ENCODE measurements around the gene LDAF1. TPM values are rescaled to one million over a fixed set of nuclear protein-coding genes. Genes with fewer than 3 reads are reported as not detected.
"Not testable (repeated sequence)": the region's sequence is repeated elsewhere in the genome, so short reads cannot be mapped to it uniquely, and the experiment has no call there.

Gene LDAF1
- total and polyA plus RNA-seq, 4 experiments from 2014 or later, result 15.0 to 23.3 (median 18.4) TPM

DNA sequence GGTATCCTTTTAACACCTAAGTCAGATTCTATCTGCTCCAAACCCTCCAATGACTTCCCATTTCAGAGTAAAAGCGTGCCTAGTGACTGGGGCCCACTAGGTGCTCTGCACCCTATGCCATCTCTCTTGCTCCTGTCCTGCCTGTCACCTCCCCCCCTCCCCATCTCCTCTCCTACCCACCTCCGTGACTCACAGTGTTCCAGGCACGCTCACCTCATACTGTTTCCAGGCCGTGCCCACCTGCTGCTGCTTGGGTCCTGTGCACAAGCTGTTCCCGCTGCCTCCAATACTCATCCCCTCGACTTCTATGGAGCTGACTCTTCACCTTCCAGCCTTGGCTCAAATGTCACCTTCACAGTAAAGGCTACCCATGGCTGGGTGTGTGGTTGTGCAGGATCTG is 29.5 kb upstream of the LDAF1 start:
- no peak for DNase-seq
- Histone ChIP-seq H3K27me3 (ENCODE audit: insufficient read depth, low read length) (no peaks in the 10 kb centered on the region), H3K36me3 (ENCODE audit: insufficient read depth, low read length) (no peaks in the 10 kb centered on the region), H3K4me3 (ENCODE audit: low read length in 2 of 2) (no peak overlapping the region), H3K4me1 (ENCODE audit: insufficient read depth, low read length) (no peaks in the 10 kb centered on the region), H3K27ac (ENCODE audit: low read depth, low read length) (no peak overlapping the region), H3K9me3 (ENCODE audit: control insufficient read depth in 1 of 2, low read length in 2 of 2) (no peaks in the 10 kb centered on the region)
- Mint-ChIP-seq H3K4me3 (no peak overlapping the region), H3K36me3 (peaks cover 0 to 4% of the 10 kb centered on the region in 2 donors), H3K27me3 (peaks cover 0 to 11% of the 10 kb centered on the region in 2 donors), H3K4me1 (no peaks in the 10 kb centered on the region), H3K27ac (no peak overlapping the region), H3K9me3 (peaks cover 0 to 5% (median 0%) of the 10 kb centered on the region in 8 donors)
- ChIA-PET CTCF (ENCODE audit: partially characterized antibody) (no interaction called here), POLR2A (ENCODE audit: partially characterized antibody) (no interaction called here)
- intact Hi-C loops (cut with micrococcal nuclease), result no loop called here

DNA sequence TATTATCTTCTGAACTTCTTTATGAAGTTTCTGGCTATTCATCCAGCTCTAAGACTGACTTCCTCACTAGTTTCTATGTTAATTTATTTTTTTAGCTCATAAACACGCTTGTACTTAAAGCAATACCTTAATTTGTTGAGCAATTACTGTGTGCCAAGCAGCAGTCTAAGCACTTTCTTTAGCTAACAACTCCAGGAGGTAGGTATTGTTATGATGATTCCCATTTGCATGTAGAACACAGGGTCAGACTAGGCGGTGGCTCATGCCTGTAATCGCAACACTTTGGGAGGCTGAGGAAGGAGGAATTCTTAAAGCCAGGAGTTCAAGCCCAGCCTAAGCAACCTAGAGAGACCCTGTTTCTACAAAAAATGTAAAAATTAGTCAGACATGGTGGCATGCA is 27.7 kb upstream of the LDAF1 start:
- H3K36me3 Mint-ChIP-seq, result peaks cover 0 to 4% of the 10 kb centered on the region in 2 donors
- CTCF ChIA-PET (ENCODE audit: partially characterized antibody), result no interaction called here
- Histone ChIP-seq H3K4me3 (ENCODE audit: low read length in 2 of 2) (no peak overlapping the region), H3K27ac (ENCODE audit: low read depth, low read length) (no peak overlapping the region), H3K4me1 (ENCODE audit: insufficient read depth, low read length) (no peaks in the 10 kb centered on the region), H3K9me3 (ENCODE audit: control insufficient read depth in 1 of 2, low read length in 2 of 2) (no peaks in the 10 kb centered on the region), H3K27me3 (ENCODE audit: insufficient read depth, low read length) (no peaks in the 10 kb centered on the region), H3K36me3 (ENCODE audit: insufficient read depth, low read length) (no peaks in the 10 kb centered on the region)
- H3K27ac Mint-ChIP-seq, result peak overlapping the region in 1 of 7 donors; percentile 18
- peaks cover 0 to 5% (median 0%) of the 10 kb centered on the region in 8 donors for H3K9me3 Mint-ChIP-seq
- DNase-seq, result no peak
- H3K4me1 Mint-ChIP-seq, result no peaks in the 10 kb centered on the region
- peaks cover 1 to 8% of the 10 kb centered on the region in 2 donors for H3K27me3 Mint-ChIP-seq
- no peak overlapping the region for H3K4me3 Mint-ChIP-seq
- intact Hi-C loops (cut with micrococcal nuclease), result no loop called here
- POLR2A ChIA-PET (ENCODE audit: partially characterized antibody), result no interaction called here

DNA sequence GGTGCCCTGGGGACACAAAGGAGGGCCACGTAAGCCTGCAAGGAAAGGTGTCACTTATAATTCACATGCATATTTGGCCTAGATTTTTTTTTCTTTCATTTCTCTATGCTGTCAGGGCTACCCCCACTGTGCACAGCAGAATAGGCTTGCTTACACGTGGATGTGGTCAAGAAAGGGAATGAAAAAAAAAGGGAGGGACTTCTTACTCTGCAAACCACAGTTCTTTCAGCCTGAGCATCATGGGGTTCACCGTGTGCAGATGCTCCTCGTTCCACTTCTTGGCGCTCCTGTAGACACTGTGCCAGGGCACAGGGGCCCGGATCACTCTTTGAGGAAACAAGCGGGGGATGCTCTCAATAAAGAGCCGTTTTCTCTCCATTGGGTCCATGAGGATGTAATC is 24.4 kb upstream of the LDAF1 start:
- CTCF ChIA-PET (ENCODE audit: partially characterized antibody), result no interaction called here
- no peaks in the 10 kb centered on the region for H3K4me1 ChIP-seq (ENCODE audit: insufficient read depth, low read length)
- no peaks in the 10 kb centered on the region for H3K4me1 Mint-ChIP-seq

DNA sequence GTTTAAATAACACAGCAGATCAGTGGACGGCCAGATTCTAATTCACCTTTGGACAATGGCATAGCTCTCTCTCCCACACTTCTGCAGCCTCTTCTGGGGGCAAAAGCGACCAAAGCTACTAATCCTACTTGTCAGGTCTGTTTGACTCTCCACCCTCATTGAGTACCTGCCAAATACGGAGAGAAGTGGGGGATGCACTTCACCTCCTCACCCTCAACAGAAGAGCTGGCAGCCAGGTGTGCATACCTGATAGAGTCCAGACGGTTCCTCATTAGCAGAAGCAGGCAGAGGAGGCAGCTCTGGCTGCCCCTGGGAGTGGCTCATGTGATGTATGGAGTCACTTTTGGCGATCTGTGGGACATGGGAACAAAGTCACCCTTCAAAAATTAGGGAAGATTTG is 12.7 kb upstream of the LDAF1 start:
- Mint-ChIP-seq H3K27ac (no peak overlapping the region), H3K9me3 (peaks cover 0 to 6% (median 0%) of the 10 kb centered on the region in 8 donors), H3K36me3 (no peaks in the 10 kb centered on the region), H3K4me3 (no peak overlapping the region), H3K4me1 (no peaks in the 10 kb centered on the region), H3K27me3 (peaks cover 17 to 38% of the 10 kb centered on the region in 2 donors)
- H3K4me1 ChIP-seq (ENCODE audit: insufficient read depth, low read length), result no peaks in the 10 kb centered on the region
- CTCF ChIA-PET (ENCODE audit: partially characterized antibody), result interaction anchor here (1.1 kb wide), 1 partner anchor 12 kb away, joined by 3 read pairs; no protein-coding TSS in a partner anchor
- H3K4me3 ChIP-seq (ENCODE audit: low read length in 2 of 2), result no peak overlapping the region
- H3K27me3 ChIP-seq (ENCODE audit: insufficient read depth, low read length), result no peaks in the 10 kb centered on the region
- no peaks in the 10 kb centered on the region for H3K36me3 ChIP-seq (ENCODE audit: insufficient read depth, low read length)
- no peaks in the 10 kb centered on the region for H3K9me3 ChIP-seq (ENCODE audit: control insufficient read depth in 1 of 2, low read length in 2 of 2)
- POLR2A ChIA-PET (ENCODE audit: partially characterized antibody), result no interaction called here
- intact Hi-C loops (cut with micrococcal nuclease), result no loop called here
- no peak overlapping the region for H3K27ac ChIP-seq (ENCODE audit: low read depth, low read length)
- no peak for DNase-seq

More for the DNA sequence above, 24.4 kb upstream of the LDAF1 start:
- no peak overlapping the region for H3K4me3 ChIP-seq (ENCODE audit: low read length in 2 of 2)
- no peak overlapping the region for H3K27ac Mint-ChIP-seq
- H3K27me3 Mint-ChIP-seq, result peaks cover 4 to 11% of the 10 kb centered on the region in 2 donors
- H3K27ac ChIP-seq (ENCODE audit: low read depth, low read length), result no peak overlapping the region
- H3K27me3 ChIP-seq (ENCODE audit: insufficient read depth, low read length), result no peaks in the 10 kb centered on the region
- H3K36me3 ChIP-seq (ENCODE audit: insufficient read depth, low read length), result no peaks in the 10 kb centered on the region
- intact Hi-C loops (cut with micrococcal nuclease), result no loop called here
- H3K9me3 ChIP-seq (ENCODE audit: control insufficient read depth in 1 of 2, low read length in 2 of 2), result no peaks in the 10 kb centered on the region
- POLR2A ChIA-PET (ENCODE audit: partially characterized antibody), result no interaction called here
- H3K36me3 Mint-ChIP-seq, result no peaks in the 10 kb centered on the region
- H3K9me3 Mint-ChIP-seq, result peaks cover 0 to 5% (median 0%) of the 10 kb centered on the region in 8 donors
- H3K4me3 Mint-ChIP-seq, result no peak overlapping the region
- no peak for DNase-seq

DNA sequence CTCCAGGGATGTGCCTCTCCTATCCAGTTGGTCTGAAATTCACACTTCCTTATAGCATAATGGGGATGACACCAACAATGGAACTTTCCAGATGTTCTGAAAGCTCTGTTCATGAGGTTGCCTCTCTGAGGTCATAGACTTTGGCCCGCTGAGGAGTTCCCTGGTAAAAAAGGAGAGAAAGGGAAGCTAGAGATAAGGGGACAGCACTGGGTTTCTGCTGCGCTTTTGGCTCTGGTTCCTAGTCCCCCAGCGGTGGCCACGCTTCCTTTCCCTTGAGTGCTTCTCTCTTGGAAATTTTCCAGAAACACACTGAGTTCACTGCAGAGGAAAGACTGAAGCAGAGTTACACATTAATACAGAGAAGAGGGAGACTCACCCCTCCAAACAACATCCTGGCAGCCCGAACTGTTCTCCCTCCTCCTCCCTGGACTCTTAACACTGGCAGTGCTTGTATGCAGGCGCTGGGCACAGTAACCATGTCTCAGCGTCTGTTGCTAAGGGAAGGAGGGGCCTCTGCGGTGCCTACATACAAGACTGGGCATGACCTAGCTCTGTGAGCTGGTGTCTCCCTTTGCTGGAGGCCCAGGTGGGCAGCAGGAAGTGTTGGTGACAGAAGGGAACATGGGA is 8.0 kb upstream of the LDAF1 start, which contains the start of gene DNAH3:
Gene DNAH3, minus strand, starts transcription at position 472 of the 627 bp plus-strand sequence. CDS start 527 bp downstream, outside the sequence.
- Histone ChIP-seq H3K9me3 (ENCODE audit: control insufficient read depth in 1 of 2, low read length in 2 of 2) (no peaks in the 10 kb centered on the region), H3K36me3 (ENCODE audit: insufficient read depth, low read length) (no peaks in the 10 kb centered on the region), H3K27ac (ENCODE audit: low read depth, low read length) (no peak within 1 kb of the TSS), H3K4me1 (ENCODE audit: insufficient read depth, low read length) (no peaks in the 10 kb centered on the region), H3K4me3 (ENCODE audit: low read length in 2 of 2) (no peak within 1 kb of the TSS), H3K27me3 (ENCODE audit: insufficient read depth, low read length) (no peaks in the 10 kb centered on the region)
- Mint-ChIP-seq H3K9me3 (no peaks in the 10 kb centered on the region), H3K27ac (peak within 1 kb of the TSS in 1 of 7 donors; percentile 64), H3K27me3 (peaks cover 23 to 25% of the 10 kb centered on the region in 2 donors), H3K4me3 (no peak within 1 kb of the TSS), H3K36me3 (no peaks in the 10 kb centered on the region), H3K4me1 (no peaks in the 10 kb centered on the region)
- POLR2A ChIA-PET (ENCODE audit: partially characterized antibody), result no interaction called here
- intact Hi-C loops (cut with micrococcal nuclease), result no loop called here
- CTCF ChIA-PET (ENCODE audit: partially characterized antibody), result interaction anchor here (1.0 kb wide), 1 partner anchor 404 kb away, joined by 3 read pairs; no protein-coding TSS in a partner anchor
- DNase-seq, result no peak

DNA sequence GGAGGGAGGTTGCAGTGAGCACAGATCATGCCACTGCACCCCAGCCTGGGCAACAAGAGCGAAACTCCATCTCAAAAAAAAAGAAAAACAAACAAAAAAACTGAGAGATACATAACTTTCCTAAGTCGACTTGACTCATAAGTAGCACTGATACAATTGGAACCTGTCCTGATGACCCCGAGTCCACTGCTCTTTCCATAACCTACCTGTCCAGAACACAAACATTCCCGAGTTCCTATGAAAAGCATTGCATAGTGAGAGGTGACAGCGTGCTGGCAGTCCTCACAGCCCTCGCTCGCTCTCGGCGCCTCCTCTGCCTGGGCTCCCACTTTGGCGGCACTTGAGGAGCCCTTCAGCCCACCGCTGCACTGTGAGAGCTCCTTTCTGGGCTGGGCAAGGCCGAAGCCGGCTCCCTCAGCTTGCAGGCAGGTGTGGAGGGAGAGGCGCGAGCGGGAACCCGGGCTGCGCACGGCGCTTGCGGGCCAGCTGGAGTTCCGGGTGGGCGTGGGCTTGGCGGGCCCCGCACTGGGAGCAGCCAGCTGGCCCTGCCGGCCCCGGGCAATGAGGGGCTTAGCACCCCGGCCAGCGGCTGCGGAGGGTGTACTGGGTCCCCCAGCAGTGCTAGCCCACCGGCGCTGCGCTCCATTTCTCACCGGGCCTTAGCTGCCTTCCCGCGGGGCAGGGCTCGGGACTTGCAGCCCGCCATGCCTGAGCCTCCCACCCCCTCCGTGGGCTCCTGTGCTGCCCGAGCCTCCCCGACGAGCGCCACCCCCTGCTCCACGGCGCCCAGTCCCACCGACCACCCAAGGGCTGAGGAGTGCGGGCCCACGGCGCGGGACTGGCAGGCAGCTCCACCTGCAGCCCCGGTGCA is 6.1 kb upstream of the LDAF1 start:
- H3K27me3 ChIP-seq (ENCODE audit: insufficient read depth, low read length); H3K36me3 Mint-ChIP-seq; H3K4me1 Mint-ChIP-seq; H3K27ac ChIP-seq (ENCODE audit: low read depth, low read length); H3K9me3 Mint-ChIP-seq; H3K36me3 ChIP-seq (ENCODE audit: insufficient read depth, low read length); H3K4me1 ChIP-seq (ENCODE audit: insufficient read depth, low read length); H3K27ac Mint-ChIP-seq; H3K9me3 ChIP-seq (ENCODE audit: control insufficient read depth in 1 of 2, low read length in 2 of 2); H3K4me3 ChIP-seq (ENCODE audit: low read length in 2 of 2); intact Hi-C loops (cut with micrococcal nuclease); DNase-seq; CTCF ChIA-PET (ENCODE audit: partially characterized antibody); POLR2A ChIA-PET (ENCODE audit: partially characterized antibody); H3K4me3 Mint-ChIP-seq: not testable (repeated sequence)
- peaks cover 15 to 20% of the 10 kb centered on the region in 2 donors for H3K27me3 Mint-ChIP-seq

DNA sequence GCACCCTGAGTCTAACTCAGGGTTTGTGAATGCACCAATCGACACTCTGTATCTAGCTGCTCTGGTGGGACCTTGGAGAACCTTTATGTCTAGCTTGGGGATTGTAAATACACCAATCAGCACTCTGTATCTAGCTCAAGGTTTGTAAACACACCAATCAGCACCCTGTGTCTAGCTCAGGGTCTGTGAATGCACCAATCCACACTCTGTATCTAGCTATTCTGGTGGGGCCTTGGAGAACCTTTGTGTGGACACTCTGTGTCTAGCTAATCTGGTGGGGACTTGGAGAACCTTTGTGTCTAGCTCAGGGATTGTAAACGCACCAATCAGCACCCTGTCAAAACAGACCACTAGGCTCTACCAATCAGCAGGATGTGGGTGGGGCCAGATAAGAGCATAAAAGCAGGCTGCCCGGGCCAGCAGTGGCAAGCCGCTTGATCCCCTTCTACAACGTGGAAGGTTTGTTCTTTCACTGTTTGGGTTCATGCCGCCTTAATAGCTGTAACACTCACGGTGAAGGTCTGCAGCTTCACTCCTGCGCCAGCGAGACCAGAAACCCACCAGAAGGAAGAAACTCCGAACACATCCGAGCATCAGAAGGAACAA is 5.2 kb upstream of the LDAF1 start:
- H3K9me3 Mint-ChIP-seq; H3K27ac ChIP-seq (ENCODE audit: low read depth, low read length); H3K9me3 ChIP-seq (ENCODE audit: control insufficient read depth in 1 of 2, low read length in 2 of 2); intact Hi-C loops (cut with micrococcal nuclease); H3K27me3 ChIP-seq (ENCODE audit: insufficient read depth, low read length); H3K4me3 Mint-ChIP-seq; CTCF ChIA-PET (ENCODE audit: partially characterized antibody); H3K36me3 Mint-ChIP-seq; POLR2A ChIA-PET (ENCODE audit: partially characterized antibody); H3K36me3 ChIP-seq (ENCODE audit: insufficient read depth, low read length); H3K4me3 ChIP-seq (ENCODE audit: low read length in 2 of 2); H3K4me1 ChIP-seq (ENCODE audit: insufficient read depth, low read length); H3K27ac Mint-ChIP-seq; DNase-seq: not testable (repeated sequence)
- Mint-ChIP-seq H3K4me1 (peaks cover 6 to 12% (median 6%) of the 10 kb centered on the region in 4 donors), H3K27me3 (peaks cover 14 to 15% of the 10 kb centered on the region in 2 donors)
